GM18511 (cell line): Measurements from ENCODE around the gene ATF7IP2.
"Not testable (repeated sequence)": the region's sequence is repeated elsewhere in the genome, so short reads cannot be mapped to it uniquely, and the experiment has no call there.

Experiments
- ATAC-seq: cut with Tn5 transposase; IDR thresholded peaks from one replicate; pipeline ENCODE4 v1.9.1; 2021; ENCODE audit warnings: mild to moderate bottlenecking, moderate library complexity; ENCODE audit not compliant: unreplicated experiment

The ATF7IP2 gene, protein sequence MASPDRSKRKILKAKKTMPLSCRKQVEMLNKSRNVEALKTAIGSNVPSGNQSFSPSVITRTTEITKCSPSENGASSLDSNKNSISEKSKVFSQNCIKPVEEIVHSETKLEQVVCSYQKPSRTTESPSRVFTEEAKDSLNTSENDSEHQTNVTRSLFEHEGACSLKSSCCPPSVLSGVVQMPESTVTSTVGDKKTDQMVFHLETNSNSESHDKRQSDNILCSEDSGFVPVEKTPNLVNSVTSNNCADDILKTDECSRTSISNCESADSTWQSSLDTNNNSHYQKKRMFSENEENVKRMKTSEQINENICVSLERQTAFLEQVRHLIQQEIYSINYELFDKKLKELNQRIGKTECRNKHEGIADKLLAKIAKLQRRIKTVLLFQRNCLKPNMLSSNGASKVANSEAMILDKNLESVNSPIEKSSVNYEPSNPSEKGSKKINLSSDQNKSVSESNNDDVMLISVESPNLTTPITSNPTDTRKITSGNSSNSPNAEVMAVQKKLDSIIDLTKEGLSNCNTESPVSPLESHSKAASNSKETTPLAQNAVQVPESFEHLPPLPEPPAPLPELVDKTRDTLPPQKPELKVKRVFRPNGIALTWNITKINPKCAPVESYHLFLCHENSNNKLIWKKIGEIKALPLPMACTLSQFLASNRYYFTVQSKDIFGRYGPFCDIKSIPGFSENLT

DNA sequence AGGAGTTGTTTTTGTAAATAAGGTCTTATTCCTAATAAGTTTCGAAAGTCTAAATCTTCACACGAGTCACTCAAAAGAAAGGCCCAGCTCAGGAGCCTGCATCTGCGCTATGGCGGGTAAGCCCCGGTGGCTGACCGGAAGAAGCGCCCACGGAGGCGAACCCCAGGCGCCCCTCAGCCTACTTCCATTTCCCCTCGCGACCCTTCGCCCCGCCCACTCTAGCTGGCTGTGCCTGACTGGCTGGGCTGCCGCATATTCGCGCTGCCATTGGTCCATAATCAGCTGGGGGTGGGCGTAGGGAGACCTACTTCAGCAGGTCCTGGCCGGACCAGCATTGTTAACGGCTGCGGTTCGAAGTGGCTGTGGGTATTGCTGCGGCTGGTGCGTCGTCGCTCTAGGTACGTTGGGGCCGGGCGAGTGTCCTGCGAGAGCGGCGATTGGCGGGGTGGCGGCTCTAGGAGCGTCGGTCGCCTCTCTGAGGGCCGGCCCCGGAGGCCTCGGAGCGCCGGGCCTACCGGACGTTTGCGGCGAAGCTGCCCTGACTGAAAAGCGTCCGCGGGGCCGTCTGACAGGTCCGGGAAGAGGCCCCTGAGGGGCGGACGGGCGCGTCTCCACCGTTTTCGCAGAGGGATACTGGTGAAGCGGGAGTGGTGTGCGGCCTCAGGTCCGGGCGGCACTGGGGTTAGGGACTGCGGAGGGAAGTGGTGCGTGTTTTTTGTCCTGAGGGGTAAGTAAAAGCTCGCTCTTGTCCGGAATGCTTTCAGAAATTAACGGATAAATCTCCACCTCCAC, at the start of gene ATF7IP2:
Gene ATF7IP2, plus strand, starts transcription at position 337 of the 792 bp plus-strand sequence. CDS start 44,560 bp downstream, outside the sequence.
- peak; percentile 90 for ATAC-seq

DNA sequence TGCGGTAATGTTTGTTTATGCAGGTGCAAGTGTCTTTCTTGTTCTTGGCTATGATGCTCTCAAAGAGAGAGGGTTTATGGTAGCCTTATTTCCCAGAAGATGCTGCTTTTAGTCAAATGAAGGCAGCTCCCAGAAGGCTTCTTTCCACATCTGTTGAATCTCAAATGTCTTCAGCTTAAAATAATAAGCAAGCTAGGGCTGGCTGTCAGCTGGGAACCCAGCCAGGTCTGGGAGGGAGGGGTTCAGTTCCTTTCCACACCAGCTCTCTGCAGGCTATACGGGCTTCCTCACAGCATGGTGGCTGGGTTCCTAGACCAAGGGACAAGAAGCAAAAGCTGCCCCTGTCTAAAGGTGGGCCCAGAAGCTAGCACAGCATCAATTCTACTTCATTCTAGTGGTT, 47.4 kb upstream of the ATF7IP2 start:
- no peak for ATAC-seq

DNA sequence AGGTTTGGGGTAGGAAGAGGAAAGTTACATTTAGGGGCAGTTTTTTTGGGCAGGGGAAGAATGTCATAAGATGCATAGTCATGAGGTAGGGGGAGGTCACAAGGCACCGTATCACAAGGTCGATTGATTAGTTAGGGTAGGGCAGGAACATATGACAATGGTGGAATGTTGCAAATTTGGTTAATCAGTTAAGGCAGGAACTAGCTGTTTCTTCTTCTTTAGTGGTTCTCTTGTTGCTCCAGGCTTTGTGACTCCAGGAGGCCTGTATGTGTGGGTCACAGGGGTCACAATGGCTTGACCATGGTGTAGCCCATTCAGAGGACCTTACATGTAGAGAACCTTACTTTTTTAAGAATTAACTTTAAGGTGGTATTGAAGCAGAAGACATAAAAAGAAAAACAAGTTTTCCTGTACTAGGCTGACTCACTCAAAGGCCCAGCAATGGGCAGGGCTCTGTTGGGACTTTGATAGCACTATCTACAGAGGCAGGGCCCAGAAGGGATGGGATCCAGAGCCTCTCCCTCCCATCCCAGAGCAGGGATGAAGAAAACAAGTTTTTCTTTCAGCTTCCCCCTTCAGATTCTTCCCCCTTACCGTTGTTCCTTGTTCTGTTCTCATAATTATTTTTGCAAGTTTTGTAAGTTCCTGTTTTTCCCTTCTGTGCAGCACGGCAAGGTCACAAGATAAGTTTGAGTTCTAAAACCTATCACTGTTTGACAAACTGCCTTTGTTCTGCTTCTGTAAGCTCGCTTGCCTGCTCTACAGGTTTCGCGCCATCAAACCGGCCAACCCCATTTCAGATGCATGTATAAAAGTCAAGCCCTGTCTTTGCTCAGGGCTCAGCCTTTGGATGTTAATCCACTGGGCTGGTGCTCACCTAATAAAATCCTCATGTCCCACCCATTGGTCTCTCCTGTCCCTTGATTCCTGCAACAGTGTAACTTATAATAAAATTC, 45.8 kb upstream of the ATF7IP2 start:
- ATAC-seq = no peak

DNA sequence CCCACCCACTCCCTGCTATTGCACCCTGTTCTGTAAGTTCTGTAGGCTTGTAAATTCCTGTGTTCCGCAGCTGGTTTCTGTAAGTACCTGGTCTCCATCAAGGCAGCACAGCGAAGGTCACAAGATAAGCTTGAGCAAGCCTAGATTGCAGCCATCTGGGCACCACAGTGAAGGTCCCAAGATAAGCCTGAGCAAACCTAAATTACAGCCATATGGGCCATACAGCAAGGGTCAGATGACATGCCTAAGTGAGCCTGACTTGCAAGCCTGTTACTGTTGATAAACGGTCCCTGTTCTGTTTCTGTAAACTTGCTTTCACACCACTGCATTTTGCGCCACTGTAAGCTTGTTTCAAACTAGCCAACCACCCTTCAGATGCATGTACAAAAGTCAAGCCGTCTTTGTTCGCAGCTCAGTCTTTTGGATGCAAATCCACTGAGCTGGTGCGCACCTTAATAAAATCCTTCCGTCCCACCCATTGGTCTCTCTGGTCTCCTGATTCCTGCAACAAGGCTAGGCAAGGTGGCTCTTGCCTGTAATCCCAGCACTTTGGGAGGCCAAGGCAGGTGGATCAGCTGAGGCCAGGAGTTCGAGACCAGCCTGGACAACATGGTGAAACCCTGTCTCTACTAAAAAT, 42.6 kb upstream of the ATF7IP2 start:
- ATAC-seq = no peak

DNA sequence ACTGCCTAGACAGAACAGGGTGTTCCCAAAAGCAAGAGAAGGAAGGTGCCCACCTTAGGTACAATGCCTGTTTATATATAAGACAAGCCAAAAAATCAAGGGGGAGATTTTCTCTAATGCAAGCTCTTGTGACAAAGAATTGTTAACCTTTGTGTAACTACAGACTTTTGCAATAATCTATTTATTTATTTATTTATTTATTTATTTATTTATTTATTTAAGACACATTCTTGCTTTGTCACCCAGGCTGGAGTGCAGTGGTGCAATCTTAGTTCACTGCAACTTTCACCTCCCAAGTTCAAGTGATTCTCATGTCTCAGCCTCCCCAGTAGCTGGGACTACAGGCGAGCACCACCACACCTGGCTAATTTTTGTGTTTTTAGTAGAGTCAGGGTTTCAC, 41.2 kb upstream of the ATF7IP2 start:
- ATAC-seq = not testable (repeated sequence)

DNA sequence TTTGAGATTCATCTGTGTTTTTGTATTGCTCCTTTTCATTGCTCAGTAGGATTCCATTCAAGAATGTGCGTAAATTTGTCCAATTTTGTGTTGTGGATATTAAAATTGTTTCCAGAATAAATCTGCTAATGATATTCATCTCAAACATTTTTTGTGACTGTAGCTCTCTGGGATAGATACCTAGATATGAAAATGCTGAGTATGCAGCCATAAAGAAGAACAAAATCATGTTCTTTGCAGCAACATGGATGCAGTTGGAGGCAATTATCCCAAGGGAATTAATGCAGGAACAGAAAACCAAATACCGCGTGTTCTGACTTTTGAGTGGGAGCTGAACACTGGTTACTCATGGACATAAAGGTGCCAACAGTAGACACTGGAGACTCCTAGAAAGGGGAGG, 40.2 kb upstream of the ATF7IP2 start:
- no peak for ATAC-seq

DNA sequence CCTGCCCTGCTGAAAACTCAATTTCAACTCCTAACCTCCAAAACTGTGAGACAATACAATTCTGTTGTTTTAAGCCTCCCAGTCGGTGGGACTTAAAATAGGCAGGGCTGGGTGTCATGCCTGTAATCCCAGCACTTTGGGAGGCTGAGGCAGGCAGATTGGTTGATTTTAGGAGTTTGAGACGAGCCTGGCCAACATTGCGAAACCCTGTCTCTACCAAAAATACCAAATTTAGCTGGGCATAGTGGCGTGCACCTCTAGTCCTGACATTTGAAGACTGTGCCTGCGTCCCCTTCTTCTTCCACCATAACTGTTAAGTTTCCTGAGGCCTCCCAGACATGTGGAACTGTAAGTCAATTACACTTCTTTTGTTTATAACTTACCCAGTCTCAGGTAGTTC, 36.0 kb upstream of the ATF7IP2 start:
- no peak for ATAC-seq

DNA sequence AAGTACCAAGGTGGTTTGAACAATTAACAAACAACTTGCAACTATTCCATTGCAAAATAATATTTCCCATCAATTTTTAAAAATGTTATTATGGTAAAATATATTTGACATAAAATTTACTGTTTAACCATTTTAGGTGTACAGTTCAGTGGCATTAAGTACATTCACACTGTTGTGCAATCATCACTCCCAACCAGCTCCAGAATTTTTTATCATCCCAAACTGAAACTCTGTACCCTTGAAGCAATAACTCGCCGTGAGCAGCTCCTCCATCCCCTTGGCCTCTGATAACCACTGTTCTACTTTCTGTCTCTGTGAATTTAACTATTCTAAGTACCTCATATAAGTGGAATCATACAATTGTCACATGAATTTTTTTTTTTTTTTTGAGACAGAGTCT, 33.6 kb upstream of the ATF7IP2 start:
- ATAC-seq = no peak

DNA sequence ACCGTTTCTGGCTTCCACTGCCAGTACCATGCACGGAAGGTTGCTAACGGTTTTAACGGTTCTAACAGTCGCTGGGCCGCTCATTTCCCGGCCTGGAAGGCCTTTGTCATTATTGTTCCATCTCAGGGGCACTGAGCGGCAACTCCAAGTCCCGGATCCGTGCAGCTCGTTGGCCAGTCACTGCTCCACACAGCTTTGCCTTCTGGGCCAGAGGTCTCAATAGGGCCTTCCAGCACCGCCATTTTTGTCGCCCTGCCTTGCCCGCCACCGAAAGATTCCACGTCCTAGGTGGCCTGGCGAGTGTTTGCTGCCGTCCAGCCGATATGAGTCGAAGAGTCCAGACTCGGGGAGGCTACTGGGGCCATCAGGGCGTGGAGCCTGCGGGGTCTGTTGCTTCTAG, 30.3 kb upstream of the ATF7IP2 start:
- no peak for ATAC-seq

DNA sequence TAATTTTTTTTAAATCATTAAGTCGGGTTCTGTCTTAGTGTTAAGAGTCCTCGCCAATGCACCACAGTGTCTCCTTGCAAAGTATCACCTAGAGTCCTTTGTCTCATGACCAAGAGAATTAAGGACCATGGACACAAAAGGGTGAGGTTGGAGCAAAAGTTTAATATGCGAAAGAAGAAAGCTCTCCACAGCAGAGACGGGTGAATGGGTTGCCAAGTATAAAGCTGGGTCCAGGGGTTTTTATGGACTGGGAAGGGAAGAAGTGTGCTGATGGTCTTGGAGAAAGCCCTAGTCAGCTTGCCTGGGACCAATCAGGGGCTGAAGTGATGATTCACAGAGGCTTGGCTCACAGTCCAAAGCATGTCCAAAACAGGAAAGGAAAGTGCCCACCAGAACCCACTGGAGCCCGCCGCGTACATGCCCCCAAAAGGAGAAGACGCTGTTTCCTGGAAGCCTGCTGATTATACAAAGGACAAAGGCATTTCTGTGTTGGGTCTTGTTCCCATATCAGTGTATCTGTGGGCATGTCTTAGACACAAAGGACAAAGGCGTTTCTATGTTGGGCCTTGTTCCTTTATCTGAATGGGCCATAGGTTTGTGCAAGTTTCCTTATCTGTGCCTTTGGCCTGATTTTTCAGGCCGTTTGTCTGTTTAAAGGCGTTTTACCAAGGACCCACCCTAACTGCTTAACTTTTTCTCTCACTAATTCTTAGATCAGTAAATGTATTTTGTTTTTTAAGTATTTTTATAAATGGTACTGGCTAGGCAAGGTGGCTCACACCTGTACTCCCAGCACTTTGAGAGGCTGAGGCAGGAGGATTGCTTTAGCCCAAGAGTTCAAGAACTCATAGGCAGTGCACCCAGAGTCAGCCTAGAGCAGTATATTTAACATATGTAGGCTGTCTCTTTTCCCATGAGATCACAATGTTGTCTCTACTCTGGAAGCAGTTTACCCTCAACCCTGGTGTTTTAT, 28.7 kb upstream of the ATF7IP2 start:
- no peak for ATAC-seq

DNA sequence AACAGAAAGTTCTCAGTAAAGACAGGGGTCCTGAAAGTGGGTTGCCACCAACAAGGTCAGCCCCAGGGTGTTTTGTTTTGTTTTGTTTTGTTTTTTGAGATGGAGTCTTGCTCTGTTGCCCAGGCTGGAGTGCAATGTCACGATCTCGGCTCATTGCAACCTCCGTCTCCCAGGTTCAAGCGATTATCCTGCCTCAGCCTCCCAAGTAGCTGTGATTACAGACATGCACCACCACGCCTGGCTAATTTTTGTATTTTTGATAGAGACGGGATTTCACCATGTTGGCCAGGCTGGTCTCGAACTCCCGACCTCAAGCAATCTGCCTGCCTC, 24.1 kb upstream of the ATF7IP2 start:
- not testable (repeated sequence) for ATAC-seq

DNA sequence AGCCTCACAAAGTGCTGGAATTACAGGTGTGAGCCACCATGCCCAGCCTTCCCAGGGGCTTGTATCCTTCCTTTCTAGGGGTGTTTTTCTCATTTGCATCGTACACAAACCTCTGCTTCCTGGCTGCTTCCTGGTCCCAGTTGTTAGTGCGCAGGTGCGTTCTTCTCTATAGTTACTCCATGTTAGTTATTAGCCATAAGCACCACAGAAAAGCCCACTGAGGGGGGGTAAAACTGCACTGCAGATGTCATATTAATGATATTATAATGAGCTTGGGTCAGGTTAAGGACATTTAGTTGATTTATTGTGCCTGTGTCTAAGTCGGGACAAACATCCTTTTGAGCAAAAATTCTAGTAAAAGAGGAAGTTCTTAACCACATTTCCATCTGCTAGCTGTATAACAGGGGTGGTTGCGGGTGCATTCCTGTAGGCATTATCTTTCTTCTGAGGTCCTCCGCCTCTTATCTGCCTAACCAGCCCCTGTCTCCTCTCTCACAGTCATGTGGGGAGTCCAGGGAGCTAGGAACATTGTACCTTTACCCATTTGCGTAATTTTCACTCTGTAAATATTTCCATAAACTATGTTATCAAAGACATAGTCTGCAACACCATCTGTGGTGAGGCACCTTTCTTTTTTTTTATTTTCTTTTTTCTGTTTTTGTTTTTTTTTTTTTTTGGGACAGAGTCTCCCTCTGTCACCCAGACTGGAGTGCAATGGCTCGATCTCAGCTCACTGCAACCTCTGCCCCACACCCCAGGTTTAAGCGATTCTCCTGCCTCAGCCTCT, 23.6 kb upstream of the ATF7IP2 start:
- ATAC-seq = peak; percentile 58

DNA sequence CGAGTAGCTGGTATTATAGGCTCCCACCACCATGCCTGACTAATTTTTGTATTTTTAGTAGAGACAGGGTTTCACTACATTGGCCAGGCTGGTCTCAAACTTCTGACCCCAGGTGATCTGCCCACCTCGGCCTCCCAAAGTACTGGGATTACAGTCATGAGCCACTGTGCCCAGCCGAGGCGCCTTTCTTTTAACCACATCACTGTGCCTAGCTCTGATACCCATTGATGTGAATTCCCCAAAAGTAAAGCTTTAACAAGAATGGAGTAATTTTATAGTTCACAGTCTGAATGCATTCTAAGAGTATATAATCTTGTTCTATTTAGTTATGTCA, 23.0 kb upstream of the ATF7IP2 start:
- peak; percentile 20 for ATAC-seq

DNA sequence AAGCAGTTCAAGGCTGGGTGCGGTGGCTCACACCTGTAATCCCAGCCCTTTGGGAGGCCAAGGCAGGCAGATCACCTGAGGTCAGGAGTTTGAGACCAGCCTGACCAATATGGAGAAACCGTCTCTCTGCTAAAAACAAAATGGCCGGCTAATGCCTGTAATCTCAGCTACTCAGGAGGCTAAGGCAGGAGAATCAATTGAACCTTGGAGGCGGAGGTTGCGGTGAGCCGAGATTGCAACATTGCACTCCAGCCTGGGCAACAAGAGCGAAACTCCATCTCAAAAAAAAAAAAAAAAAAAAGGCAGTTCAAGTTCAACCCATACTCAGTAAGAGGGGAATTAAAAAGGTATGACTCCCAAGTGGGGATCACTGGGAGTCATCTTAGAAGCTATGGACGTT, 19.2 kb upstream of the ATF7IP2 start:
- ATAC-seq = not testable (repeated sequence)

DNA sequence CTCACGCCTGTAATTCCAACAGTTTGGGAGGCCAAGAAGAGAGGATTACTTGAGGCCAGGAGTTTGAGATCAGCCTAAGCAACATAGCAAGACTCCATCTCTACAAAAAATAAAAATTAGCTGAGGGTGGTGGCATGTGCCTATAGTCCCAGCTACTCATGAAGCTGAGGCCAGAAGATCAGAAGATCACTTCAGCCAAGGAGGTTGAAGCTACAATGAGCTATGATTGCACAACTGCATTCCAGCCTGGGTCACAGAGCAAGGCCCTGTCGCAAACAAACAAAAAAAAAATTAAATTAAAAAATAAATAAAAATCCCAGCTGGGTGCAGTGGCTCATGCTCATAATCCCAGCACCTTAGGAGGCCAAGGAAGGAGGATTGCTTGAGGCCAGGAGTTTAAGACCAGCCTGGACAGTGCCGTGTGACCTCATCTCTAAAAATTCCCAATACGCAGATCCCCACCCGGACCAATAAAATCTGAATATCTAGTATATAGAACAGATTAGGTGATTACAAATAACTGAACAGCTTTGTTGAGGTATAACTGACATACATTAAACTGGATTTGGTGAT, 18.2 kb upstream of the ATF7IP2 start:
- no peak for ATAC-seq

DNA sequence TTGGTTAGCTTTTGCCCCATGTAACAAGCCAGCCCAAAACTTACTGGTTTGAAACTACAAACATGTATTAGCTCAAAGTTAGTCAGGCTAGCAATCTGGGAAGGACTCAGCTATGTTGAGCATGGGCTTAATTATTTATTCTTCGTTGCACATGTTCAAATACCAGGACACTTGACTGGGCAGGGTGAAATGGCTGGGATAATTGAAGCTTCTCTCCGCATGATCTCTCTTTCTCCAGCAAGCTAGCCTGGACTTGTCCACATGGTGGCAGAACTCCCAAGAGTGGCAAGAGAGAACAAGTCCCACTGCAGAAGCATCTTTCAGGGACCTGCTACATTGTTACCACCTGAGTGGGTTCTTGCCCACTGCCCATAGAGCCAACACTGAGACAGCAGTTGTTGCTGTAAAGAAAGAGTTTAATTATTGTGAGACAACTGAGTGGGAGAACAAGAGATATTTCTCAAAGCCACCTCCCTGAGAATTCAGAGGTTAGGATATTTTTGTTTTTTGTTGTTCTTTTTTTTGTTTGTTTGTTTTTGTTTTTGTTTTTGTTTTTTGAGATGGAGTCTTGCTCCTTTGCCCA, 16.8 kb upstream of the ATF7IP2 start:
- ATAC-seq = no peak

DNA sequence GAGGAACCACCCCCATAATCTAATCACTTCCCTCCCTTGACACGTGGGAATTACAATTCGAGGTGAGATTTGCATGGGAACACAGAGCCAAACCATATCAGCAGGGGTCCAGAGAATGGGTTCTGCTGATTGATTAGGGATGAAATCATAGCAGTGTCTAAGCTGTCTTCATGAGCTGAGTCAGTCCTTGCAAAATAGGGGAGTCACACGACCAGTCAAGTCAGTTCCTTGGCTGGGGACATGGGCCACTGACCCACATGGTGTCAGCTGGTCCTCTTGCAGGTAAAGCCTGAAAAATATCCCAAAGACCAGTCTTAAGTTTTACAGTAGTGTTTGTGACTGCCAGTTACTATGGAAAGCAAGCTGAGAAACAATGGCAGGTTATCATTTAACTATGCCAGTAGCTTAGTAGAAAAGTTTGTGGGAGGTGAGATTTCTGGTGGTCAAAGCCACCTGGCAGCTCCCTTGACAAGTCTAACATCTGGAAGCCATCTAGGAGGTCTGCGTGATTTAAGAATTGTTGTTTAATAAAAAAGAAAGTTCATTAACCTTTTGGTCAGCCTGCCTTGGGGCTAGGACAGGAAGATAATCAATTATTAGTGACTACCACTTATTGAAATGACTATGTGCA, 15.7 kb upstream of the ATF7IP2 start:
- peak; percentile 81 for ATAC-seq
